HT-29 (cell line): ENCODE data around the gene CRYAA. TPM values are rescaled to one million over a fixed set of nuclear protein-coding genes. Genes with fewer than 3 reads are reported as not detected.
"Not testable (repeated sequence)": the region's sequence is repeated elsewhere in the genome, so short reads cannot be mapped to it uniquely, and the experiment has no call there.

Experiments used
- DNase-seq: peaks from one replicate; pipeline ENCODE4 v3.0.0-alpha.2; 2015; ENCODE audit warnings: low spot score
- total RNA-seq: library from RNA; depleted of rRNA; stranded (reverse); fragments of >200 nt; shearing (Covaris generic); gene quantifications from 2 replicates; pipeline ENCODE4 v1.2.3, GENCODE V29; 2014; rRNA removed

CRYAA gene
- total RNA-seq: not detected in 2 replicates

DNA sequence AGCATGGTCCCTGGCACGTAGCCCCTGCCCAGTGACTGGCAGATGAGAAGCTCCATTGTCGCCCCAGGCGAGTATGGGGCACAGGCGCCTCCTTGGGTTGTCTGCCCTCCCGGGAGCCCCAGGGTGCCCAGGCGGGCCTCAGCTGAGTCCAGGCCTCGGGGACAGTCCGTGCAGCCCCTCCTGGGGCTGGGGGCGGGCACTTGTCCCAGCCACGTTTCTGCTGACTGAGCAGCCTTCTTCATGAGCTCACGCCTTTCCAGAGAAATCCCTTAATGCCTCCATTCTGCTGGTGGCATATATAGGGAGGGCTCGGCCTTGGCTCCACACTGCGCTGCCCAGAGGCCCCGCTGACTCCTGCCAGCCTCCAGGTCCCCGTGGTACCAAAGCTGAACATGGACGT, at the start of gene CRYAA:
TSS of gene CRYAA (plus strand) at position 301 of the 400 bp plus-strand sequence. CDS start at position 393, 92 bp downstream.
- not testable (repeated sequence) for DNase-seq

- DNase-seq: not testable (repeated sequence)
These were observed 38.7 kb upstream of the CRYAA start for GRCh38 chr21:43130094-43130493.

- not testable (repeated sequence) for DNase-seq
These were observed 34.3 kb upstream of the CRYAA start for GRCh38 chr21:43134520-43134919.

DNA sequence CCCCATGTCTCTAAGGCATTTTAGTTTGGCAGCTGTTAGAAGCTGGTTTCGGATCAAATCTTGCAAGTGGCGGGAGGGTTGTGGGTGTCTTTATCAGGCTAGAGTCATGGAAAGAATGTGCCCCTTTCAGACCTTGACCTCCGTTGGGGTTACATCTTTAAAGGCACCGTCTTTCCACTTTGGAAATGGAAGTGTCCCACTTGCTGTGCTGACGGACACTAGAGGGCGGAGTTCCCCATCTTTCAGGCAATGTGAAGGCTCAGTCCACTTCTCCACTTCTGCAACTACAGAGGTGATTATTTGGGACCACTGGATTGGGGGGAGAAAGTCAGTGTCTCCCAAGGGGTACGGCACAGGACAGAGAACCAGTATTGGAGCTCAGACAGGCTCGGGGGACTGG, 29.9 kb upstream of the CRYAA start:
- DNase-seq: not testable (repeated sequence)

- not testable (repeated sequence) for DNase-seq
These were observed 27.4 kb upstream of the CRYAA start for GRCh38 chr21:43141407-43141806.

DNA sequence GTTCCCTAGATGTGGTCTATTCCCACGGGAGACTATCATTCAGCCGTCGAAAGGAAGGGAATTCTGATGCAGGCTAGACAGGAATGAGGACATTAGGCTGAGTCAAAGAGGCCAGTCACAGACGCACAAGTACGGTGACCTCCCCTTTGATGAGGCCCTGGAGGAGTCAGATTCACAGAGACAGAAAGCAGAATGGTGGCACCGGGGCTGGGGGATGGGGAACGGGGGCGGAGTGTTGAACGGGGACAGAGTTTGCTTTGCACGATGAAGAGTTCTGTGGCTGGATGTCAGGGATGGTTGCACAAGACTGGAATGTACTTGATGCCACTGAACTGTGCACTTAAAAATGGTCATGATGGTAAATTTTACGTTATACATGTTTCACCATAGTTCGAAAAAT, 22.2 kb upstream of the CRYAA start:
- not testable (repeated sequence) for DNase-seq

GRCh38 chr21:43147999-43148398, 20.8 kb upstream of the CRYAA start:
- not testable (repeated sequence) for DNase-seq

- not testable (repeated sequence) for DNase-seq
These were observed 19.5 kb upstream of the CRYAA start for GRCh38 chr21:43149344-43149743.

DNA sequence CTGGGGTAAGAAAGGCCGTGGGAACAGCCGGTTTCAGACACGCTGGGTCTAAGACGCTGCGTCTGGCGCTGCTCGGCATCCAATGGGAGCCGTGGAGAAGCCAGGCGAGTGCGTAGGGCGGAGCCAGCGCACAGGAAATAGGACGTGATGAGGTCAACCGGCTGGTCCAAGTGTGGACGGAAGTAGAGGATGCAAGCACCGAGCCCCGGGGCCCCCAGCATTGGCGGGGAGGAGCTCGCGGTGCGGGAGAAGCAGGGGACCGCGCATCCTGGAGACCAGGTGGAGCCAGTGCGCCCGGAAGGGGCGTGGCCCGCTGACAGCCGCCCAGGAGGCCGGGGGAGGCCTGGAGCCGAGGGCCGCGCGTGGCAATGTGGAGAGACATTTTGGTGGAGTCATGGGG, 15.2 kb upstream of the CRYAA start:
- not testable (repeated sequence) for DNase-seq

DNA sequence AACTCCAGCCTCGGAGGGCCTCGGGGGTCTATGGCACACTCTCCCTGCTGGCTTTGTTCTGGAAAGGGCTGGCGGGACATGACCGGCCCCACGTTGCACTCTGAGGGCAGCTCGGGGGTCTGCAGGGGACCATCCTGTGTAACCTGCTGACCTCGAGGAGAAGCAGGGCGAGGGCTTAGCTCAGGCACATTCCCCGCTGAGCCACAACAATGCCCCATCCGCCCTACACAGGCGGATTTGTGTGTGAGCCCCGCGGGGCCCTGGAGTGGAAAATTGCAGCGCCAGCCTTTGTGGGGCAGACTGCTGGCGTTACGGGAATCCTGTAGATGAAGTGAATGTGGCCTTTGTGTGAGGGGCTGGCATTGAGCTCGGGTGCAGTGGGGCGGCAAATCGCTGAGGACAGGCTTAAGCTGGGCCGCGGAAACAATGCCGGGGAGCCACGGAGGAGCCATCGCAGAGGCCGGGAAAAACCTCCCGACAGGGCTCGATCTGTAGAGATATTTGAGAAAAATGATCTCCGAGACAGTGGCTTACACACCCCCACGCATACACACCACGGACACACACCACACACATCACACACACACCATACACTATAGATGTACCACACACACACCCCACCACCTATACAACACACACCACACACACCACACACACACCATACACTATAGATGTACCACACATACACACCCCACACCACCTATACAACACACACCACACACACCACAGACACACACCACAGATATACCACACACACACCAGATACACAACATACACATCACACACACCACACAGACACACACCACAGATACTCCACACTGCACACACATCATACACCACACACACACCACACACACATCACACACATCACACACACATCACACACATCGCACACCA, 9.3 kb upstream of the CRYAA start:
- not testable (repeated sequence) for DNase-seq

DNA sequence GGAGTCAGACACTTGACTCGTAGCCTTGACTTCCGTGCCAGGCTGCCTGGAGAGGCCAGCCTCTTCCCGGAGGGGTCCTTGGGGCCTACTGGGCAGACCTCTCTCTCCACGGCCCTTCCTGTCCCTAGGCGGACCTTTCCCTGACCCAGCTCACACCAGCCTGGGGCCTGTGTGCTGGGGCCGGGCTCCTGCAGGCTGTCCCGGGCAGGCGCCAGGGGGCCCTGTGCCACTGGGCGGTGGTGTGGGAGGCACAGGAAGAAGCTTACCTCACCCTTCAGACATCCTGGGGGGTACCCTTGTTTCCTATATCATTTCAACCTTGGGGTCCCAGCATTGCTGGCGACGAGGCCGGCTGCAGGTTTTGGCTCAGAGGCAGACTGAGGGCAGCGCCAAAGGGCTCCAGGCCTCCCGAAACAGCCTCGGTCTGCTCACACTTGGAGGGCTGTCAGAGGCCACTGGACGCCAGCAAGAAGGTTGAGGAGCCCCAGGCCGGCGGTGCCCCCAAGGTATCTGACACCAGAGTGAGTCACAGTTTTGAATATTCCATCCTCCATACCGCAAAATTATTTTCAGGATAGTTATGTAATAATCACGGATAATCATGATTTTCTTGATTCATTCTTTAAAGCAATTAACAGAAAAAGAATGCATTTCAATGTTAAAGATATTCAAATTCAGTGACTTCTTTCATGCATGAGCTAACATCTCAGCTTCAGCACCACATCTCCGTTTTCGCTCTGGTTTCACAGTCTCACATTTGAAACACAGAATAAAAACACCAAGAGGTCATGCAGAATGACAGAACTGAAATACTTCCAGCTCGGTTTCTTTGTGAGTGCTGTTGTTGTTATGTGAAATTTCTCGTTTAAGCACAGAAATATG, 6.7 kb upstream of the CRYAA start:
- DNase-seq: not testable (repeated sequence)

- not testable (repeated sequence) for DNase-seq
These were observed 6.1 kb upstream of the CRYAA start for GRCh38 chr21:43162708-43163205.

GRCh38 chr21:43164823-43165222, 4.0 kb upstream of the CRYAA start:
- not testable (repeated sequence) for DNase-seq

DNA sequence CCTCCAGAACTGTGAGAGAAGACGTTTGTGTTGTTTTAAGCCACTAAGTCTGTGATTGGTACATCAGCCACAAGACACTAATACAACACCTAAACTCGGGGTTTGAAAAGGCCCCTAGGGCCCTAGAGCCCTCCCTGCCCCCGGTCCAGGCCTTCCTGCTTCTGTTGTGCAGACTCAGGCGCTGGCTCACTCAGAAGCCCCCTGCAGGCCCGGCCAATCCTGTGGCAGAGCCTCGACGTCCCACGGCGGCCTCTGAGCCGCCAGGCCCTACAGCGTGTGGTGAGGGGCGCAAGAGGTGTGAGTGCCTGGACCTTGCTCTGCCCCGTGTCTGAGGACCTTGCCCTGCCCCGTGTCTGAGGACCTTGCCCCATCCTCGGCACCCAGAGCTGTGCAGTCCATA, 3.1 kb upstream of the CRYAA start:
- DNase-seq: not testable (repeated sequence)

DNA sequence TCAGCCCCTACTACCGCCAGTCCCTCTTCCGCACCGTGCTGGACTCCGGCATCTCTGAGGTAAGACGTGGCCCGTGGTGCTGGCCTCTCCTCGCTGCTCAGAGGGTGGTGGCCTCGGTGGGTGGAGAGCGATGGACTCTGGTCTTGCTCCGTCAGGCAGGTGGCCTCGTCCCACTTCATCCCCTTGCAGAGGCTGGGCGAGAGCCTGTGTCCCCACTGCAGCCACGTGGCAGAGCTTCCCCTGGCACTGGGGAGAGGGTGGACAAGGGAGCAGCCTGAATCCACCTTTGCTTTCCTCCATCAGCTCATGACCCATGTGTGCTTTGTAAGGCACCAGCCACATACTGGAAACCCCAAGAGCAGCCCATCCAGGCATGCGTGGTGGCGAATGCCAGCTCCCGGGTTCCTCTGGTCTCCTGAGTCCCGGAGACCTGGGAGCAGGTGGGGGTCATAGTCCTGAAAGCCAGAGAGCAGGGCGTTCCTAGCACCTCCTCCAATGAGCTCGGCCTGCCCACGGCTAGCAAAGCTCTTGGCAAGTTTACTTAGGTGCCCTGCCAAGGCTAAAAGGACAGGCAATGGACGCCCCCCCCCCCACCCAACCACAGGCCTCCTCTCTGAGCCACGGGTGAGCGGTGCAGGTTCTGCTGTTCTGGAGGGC, 550 bp downstream of the CRYAA start:
- not testable (repeated sequence) for DNase-seq

DNA sequence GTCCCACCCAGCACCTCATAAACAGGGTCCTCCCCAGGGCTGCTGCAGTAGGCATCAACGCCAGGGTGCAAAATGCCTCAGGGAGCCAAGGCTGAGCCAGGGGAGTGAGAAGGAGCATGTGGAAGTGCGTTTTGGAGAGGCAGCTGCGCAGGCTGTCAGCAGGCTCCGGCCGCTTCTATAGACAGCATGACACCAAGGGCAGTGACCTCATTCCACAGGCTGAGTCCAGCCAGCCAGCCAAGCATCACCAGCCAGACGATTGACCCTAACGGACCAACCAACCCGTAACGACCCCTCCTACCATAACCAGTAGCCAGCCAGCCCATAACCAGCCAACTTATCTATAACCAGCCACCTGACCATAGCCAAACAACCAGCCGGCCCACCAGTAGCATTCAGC, 1.1 kb downstream of the CRYAA start:
- not testable (repeated sequence) for DNase-seq

GRCh38 chr21:43172812-43173211, 4.0 kb downstream of the CRYAA start:
- not testable (repeated sequence) for DNase-seq

GRCh38 chr21:43173438-43173837, 4.6 kb downstream of the CRYAA start:
- DNase-seq: not testable (repeated sequence)

- DNase-seq: not testable (repeated sequence)
These were observed 5.1 kb downstream of the CRYAA start for GRCh38 chr21:43173930-43174329.

DNA sequence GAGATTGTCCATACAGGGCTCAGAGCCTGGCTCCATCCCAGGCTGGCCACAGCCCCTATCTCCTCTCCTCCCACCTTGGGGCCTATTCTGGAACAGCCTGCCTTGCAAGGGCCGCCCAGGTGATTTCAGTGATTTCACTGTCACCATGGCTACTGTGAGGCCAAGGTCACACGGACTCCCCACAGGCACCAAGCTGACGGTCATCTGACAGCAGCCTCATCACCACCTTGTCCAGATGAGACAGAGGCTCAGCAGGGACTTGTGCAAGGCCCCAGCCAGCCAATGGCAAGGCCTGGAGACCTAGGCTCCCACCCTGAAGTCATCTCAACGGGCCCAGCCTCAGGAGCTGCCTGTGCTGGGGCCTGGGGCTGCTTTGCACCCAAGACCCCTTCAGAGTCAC, 6.2 kb downstream of the CRYAA start:
- not testable (repeated sequence) for DNase-seq

DNA sequence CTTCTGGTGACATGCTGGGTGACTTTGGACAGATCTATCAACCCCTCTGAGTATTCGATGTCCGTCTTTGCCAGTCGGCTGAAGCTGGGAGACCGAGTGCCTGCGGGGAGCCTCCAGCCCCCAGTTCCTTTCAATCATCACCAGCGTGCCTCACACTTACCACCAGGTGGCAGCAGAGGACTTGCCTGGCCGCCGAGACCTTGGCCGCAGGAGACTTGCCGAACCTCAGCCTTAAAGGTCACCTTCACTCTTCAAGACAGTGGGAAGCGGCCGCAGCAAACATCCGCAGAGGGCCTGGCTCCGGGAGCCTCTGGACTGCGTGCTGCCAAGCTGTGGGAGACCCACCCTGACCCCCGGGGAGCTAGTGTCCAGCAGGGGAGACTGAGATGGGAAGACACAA, 7.8 kb downstream of the CRYAA start:
- DNase-seq: not testable (repeated sequence)
